ENCODE measurements around the gene CDC42BPB. TPM values are rescaled to one million over a fixed set of nuclear protein-coding genes. Genes with fewer than 3 reads are reported as not detected.
"Not testable (repeated sequence)": the region's sequence is repeated elsewhere in the genome, so short reads cannot be mapped to it uniquely, and the experiment has no call there.

The CDC42BPB gene
- total RNA-seq, 1 donor from 2014 or later, result 103 TPM

DNA sequence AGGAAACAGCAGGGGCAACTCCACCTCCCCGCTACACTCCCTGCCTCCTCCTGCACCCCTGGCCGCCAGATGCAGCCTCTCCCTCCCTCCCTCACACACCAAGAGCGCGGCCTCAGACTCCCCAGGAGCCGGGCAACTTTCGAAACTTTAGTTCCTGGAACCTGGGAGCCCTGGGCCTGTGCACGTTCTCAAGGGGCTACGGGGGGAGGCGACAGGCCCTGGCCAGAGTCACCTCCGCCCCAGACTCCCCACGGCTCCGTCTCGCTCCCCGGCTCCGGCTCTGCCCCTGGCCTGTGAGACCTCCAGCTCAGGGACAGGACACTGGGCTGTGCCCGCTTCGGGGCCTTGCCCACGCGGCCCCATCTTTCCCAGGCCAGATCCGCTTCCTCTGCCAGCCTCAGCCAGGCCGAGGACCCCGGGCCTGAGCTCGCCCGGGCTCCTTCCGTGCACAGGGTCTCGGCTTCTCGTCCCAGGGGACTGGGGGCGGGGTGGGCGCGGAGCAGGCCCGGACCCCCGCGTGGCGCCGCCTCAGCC lies 129.4 kb downstream of the CDC42BPB start:
- TF ChIP-seq, protein P1, sequence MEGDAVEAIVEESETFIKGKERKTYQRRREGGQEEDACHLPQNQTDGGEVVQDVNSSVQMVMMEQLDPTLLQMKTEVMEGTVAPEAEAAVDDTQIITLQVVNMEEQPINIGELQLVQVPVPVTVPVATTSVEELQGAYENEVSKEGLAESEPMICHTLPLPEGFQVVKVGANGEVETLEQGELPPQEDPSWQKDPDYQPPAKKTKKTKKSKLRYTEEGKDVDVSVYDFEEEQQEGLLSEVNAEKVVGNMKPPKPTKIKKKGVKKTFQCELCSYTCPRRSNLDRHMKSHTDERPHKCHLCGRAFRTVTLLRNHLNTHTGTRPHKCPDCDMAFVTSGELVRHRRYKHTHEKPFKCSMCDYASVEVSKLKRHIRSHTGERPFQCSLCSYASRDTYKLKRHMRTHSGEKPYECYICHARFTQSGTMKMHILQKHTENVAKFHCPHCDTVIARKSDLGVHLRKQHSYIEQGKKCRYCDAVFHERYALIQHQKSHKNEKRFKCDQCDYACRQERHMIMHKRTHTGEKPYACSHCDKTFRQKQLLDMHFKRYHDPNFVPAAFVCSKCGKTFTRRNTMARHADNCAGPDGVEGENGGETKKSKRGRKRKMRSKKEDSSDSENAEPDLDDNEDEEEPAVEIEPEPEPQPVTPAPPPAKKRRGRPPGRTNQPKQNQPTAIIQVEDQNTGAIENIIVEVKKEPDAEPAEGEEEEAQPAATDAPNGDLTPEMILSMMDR (IDR thresholded peaks at IDR 0.05; ENCODE audit: unreplicated experiment), result no peak
- H3K27ac Mint-ChIP-seq, result no peak overlapping the region
- peak overlapping the region; percentile 64 for H3K4me3 Mint-ChIP-seq
- H3K4me1 Mint-ChIP-seq, result peaks cover 2% of the 10 kb centered on the region
- H3K9me3 Mint-ChIP-seq, result no peaks in the 10 kb centered on the region
- peaks cover 44% of the 10 kb centered on the region for H3K27me3 Mint-ChIP-seq (ENCODE audit: low read depth)
- DNase-seq (ENCODE audit: low spot score in 2 of 2, unreplicated experiment in 2 of 2), result no peak
- H3K36me3 Mint-ChIP-seq, result no peaks in the 10 kb centered on the region

DNA sequence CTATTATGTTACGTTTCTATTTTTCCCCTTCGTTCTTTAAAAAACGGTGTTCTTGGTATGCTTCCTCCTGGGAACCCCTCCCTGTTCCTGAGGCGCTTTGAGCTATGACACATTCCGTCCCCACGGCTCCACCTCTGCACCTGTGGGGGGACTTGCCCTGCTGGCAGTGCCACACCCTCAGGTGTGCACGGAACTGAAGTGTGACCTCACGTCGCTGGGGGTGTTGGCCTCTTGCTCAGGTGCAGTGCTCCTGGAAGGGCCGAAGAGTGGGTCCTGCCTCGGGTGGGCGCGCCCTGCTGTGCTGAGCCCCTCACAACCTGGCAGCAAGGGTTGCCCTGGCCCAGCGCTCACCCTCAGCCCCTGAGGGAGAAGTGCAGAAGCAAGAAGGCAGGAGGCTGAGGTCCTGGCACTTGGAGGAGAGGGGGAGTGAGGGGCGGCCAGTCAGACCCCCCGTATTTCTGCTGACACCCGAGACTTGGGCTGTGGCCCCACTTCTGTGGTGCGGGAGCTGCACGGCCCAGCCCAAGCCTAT lies 129.9 kb downstream of the CDC42BPB start:
- no peak for DNase-seq (ENCODE audit: low spot score in 2 of 2, unreplicated experiment in 2 of 2)
- Mint-ChIP-seq H3K9me3 (no peaks in the 10 kb centered on the region), H3K36me3 (no peaks in the 10 kb centered on the region), H3K4me3 (peak overlapping the region; percentile 64), H3K4me1 (peaks cover 2% of the 10 kb centered on the region), H3K27ac (no peak overlapping the region), H3K27me3 (ENCODE audit: low read depth) (peaks cover 44% of the 10 kb centered on the region)
- TF ChIP-seq, protein P1 (IDR thresholded peaks at IDR 0.05; ENCODE audit: unreplicated experiment), result no peak

DNA sequence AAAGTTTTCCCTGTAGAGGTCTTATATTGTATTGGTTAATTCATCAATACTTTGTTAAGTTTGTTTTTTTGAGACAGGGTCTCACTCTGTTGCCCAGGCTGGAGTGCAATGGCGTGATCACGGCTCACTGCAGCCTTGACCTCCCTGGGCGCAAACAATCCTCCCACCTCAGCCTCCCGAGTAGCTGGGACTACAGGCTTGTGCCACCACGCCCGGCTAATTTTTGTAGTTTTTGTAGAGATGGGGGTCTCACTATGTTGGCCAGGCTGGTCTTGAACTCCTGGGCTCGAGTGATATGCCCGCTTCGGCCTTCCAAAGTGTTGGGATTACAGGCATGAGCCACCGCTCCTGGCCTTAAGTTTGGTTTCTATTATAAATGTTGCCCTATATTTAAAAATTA lies 130.5 kb downstream of the CDC42BPB start:
- H3K4me3 Mint-ChIP-seq; DNase-seq (ENCODE audit: low spot score in 2 of 2, unreplicated experiment in 2 of 2); H3K9me3 Mint-ChIP-seq; H3K27ac Mint-ChIP-seq; H3K4me1 Mint-ChIP-seq; H3K36me3 Mint-ChIP-seq: not testable (repeated sequence)
- peaks cover 44% of the 10 kb centered on the region for H3K27me3 Mint-ChIP-seq (ENCODE audit: low read depth)

DNA sequence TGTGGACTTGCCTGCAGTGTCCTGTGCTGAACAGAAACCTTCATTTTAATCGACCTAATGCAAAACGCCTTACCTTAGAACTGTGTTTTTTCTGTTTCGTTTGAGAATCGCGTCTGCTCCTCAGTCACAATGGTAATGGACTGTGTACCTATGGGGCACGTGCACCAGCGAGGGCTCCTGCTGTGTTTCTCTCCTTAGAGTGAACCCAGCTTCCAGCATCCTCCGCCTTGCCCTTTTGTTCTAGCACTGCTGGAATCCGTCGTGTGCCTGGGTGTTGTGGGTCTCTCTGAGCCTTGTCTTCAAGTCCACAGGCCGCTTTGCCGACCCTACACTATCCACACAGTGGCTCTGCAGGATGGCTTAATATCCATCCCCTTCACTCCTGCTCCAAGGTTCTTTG lies 131.2 kb downstream of the CDC42BPB start:
- Mint-ChIP-seq H3K9me3 (no peaks in the 10 kb centered on the region), H3K27me3 (ENCODE audit: low read depth) (peaks cover 38% of the 10 kb centered on the region), H3K36me3 (no peaks in the 10 kb centered on the region), H3K4me3 (no peak overlapping the region), H3K4me1 (peaks cover 2% of the 10 kb centered on the region), H3K27ac (no peak overlapping the region)
- DNase-seq (ENCODE audit: low spot score in 2 of 2, unreplicated experiment in 2 of 2), result no peak
- TF ChIP-seq, protein P1 (IDR thresholded peaks at IDR 0.05; ENCODE audit: unreplicated experiment), result no peak

DNA sequence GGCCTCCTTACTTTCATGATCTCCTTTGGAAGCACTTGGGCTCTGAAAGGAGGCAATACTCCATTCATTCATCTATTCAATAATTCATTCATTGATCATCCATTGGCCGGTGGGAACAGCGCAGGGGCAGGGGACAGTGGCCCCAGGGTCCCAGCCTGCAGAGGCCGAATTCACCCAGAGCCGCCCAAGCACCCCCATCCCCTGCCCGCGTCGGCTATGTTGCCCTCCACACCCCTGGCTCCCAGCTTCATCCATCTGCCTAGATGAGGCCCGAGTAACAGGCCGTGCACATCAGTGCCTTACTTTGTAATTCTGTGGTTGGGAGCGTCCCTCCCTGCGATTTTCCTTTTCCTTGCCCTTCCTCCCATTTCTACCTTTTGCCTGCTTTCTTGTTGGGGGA lies 131.7 kb downstream of the CDC42BPB start:
- Mint-ChIP-seq H3K27ac (no peak overlapping the region), H3K36me3 (no peaks in the 10 kb centered on the region), H3K9me3 (no peaks in the 10 kb centered on the region), H3K4me3 (no peak overlapping the region), H3K4me1 (peaks cover 2% of the 10 kb centered on the region), H3K27me3 (ENCODE audit: low read depth) (peaks cover 34% of the 10 kb centered on the region)
- DNase-seq (ENCODE audit: low spot score in 2 of 2, unreplicated experiment in 2 of 2), result no peak
- TF ChIP-seq, protein P1 (IDR thresholded peaks at IDR 0.05; ENCODE audit: unreplicated experiment), result no peak

DNA sequence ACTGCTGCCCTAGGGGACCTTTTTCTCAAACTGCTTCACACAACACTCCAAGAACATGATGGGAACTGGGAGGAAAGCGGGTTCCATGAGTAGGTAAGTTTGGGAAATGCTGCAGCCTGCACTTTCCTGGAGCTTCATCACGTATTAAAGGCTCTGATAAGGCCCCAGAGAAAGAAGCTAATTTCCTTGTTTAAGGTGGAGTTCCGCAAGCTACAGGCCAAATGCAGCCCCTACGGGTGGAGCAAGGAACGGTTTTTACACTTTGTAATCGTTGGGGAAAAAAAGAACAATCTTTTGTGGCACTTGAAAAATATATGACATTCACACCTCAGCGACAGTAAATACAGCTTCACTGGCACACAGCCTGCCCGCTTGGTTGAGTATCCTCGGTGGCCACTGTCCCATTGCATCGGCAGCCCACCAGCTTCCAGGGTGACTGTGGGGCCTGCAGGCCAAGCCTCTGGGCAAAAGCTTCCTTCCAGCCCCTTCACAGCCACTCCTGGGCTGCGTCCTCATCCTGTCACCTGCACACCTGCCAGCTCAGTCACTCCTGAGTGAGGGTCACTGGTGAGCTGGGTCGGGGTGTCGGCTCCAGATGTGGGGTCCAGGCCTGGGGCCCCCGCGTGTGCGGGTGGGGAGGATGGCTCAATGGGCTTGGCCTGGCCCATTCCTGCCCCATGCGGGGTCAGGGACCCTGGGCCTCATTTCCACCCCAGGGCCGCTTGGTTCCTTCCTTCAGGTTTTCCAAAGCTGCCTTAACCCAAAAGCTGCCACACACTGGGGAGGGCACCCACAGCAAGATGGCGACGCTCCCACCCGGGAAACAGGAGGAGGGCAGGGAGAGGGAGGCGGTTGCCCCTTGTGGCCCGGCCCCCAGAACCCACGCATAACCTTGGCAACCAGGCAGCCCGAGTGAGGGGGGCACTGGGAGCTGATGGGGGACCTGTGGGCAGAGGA lies 132.4 kb downstream of the CDC42BPB start:
- no peaks in the 10 kb centered on the region for H3K36me3 Mint-ChIP-seq
- H3K27me3 Mint-ChIP-seq (ENCODE audit: low read depth), result peaks cover 32% of the 10 kb centered on the region
- H3K27ac Mint-ChIP-seq, result no peak overlapping the region
- H3K9me3 Mint-ChIP-seq, result no peaks in the 10 kb centered on the region
- TF ChIP-seq, protein P1 (IDR thresholded peaks at IDR 0.05; ENCODE audit: unreplicated experiment), result no peak
- no peak overlapping the region for H3K4me3 Mint-ChIP-seq
- DNase-seq (ENCODE audit: low spot score in 2 of 2, unreplicated experiment in 2 of 2), result no peak
- peaks cover 2% of the 10 kb centered on the region for H3K4me1 Mint-ChIP-seq

All from mesothelial cell of epicardium (in vitro differentiated cells).